ENCODE results near the gene NDUFS7.

NDUFS7 gene

GRCh38 chr19:1365319-1366269 is 18.1 kb upstream of the NDUFS7 start:
- no peaks in the 10 kb centered on the region for H3K79me2 ChIP-seq (ENCODE audit: control insufficient read depth, insufficient read depth, low read length, unreplicated experiment)
- peaks cover 20% of the 10 kb centered on the region for H3K4me1 ChIP-seq (ENCODE audit: control insufficient read depth, insufficient read depth, low read length, unreplicated experiment)
- no peak overlapping the region for H2AFZ ChIP-seq (ENCODE audit: low read length, unreplicated experiment)
- no peak overlapping the region for H3K4me3 ChIP-seq (ENCODE audit: low read depth, low read length)
- H3K27me3 ChIP-seq (ENCODE audit: insufficient read depth, low read length) = no peaks in the 10 kb centered on the region
- H3K27ac ChIP-seq (ENCODE audit: low read depth, low read length) = no peak overlapping the region
- no peaks in the 10 kb centered on the region; the same call in 1 of the 2 replicates for H3K36me3 ChIP-seq (ENCODE audit: insufficient read depth, low read length)

- Histone ChIP-seq H3K27ac (ENCODE audit: low read depth, low read length) (no peak overlapping the region), H3K27me3 (ENCODE audit: insufficient read depth, low read length) (no peaks in the 10 kb centered on the region), H3K4me1 (ENCODE audit: control insufficient read depth, insufficient read depth, low read length, unreplicated experiment) (peaks cover 13% of the 10 kb centered on the region), H3K4me3 (ENCODE audit: low read depth, low read length) (no peak overlapping the region), H3K36me3 (ENCODE audit: insufficient read depth, low read length) (no peaks in the 10 kb centered on the region; the same call in 1 of the 2 replicates), H2AFZ (ENCODE audit: low read length, unreplicated experiment) (no peak overlapping the region), H3K79me2 (ENCODE audit: control insufficient read depth, insufficient read depth, low read length, unreplicated experiment) (no peaks in the 10 kb centered on the region)
These were observed 17.4 kb upstream of the NDUFS7 start for GRCh38 chr19:1366296-1366695.

DNA sequence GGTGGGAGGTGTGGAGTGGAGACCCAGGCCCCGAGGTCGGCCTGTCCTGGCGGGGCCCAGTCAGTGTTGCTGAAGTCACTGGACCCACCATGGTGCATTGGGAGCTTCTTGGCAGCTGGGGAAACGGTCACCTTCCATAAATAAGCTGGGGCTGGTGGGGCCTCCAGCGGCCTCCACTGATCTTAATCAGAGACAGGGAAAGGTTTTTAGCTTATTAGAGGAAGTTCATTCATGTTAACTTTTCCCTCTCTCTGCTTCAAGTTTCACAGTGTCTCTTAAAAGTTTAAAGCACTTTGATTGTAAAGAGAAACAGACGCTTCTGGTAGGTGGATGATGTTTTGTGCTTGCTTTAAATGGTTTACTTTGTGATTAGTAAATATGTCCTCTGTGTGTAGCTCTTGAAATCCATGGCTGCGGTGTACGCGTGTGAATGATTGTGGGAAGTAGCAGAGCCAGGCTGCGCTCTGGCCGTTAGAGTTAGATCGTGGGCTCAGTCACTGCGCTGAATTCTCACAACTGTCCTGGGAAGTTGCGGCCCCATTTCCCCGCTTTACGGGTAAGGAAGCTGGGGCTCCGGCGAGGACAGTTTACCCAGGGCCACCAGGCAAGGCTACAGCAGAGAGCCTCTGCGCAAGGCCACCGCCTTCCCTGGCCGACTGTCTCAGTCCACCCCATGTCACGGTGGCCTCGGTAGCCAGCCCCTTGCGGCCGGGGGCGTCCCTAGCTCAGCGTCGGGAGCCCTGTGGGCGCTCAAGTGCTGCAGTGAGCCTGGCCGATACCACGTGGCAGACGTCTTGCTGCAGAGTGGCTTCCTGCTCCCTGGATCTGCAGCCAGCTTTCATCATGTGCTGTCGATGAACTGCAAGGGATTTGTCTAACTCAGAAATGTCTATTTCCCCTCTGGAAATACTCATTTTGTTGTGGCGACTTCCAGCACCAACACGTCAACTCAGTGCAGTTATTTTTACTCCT is 16.5 kb upstream of the NDUFS7 start:
- Histone ChIP-seq H3K27ac (ENCODE audit: low read depth, low read length) (no peak overlapping the region), H3K79me2 (ENCODE audit: control insufficient read depth, insufficient read depth, low read length, unreplicated experiment) (no peaks in the 10 kb centered on the region), H2AFZ (ENCODE audit: low read length, unreplicated experiment) (no peak overlapping the region), H3K36me3 (ENCODE audit: insufficient read depth, low read length) (no peaks in the 10 kb centered on the region; the same call in 1 of the 2 replicates), H3K4me1 (ENCODE audit: control insufficient read depth, insufficient read depth, low read length, unreplicated experiment) (peaks cover 4% of the 10 kb centered on the region), H3K4me3 (ENCODE audit: low read depth, low read length) (no peak overlapping the region), H3K27me3 (ENCODE audit: insufficient read depth, low read length) (no peaks in the 10 kb centered on the region)

- Histone ChIP-seq H3K27me3 (ENCODE audit: insufficient read depth, low read length) (no peaks in the 10 kb centered on the region), H3K27ac (ENCODE audit: low read depth, low read length) (no peak overlapping the region), H3K36me3 (ENCODE audit: insufficient read depth, low read length) (no peaks in the 10 kb centered on the region), H3K4me1 (ENCODE audit: control insufficient read depth, insufficient read depth, low read length, unreplicated experiment) (no peaks in the 10 kb centered on the region), H3K79me2 (ENCODE audit: control insufficient read depth, insufficient read depth, low read length, unreplicated experiment) (no peaks in the 10 kb centered on the region), H2AFZ (ENCODE audit: low read length, unreplicated experiment) (no peak overlapping the region), H3K4me3 (ENCODE audit: low read depth, low read length) (no peak overlapping the region)
These were observed 14.4 kb upstream of the NDUFS7 start for GRCh38 chr19:1369214-1369805.

GRCh38 chr19:1370579-1371361 is 12.9 kb upstream of the NDUFS7 start:
- Histone ChIP-seq H3K27ac (ENCODE audit: low read depth, low read length) (no peak overlapping the region), H3K4me1 (ENCODE audit: control insufficient read depth, insufficient read depth, low read length, unreplicated experiment) (no peaks in the 10 kb centered on the region), H2AFZ (ENCODE audit: low read length, unreplicated experiment) (no peak overlapping the region), H3K79me2 (ENCODE audit: control insufficient read depth, insufficient read depth, low read length, unreplicated experiment) (no peaks in the 10 kb centered on the region), H3K36me3 (ENCODE audit: insufficient read depth, low read length) (no peaks in the 10 kb centered on the region), H3K4me3 (ENCODE audit: low read depth, low read length) (no peak overlapping the region), H3K27me3 (ENCODE audit: insufficient read depth, low read length) (no peaks in the 10 kb centered on the region)

GRCh38 chr19:1373042-1373533 is 10.6 kb upstream of the NDUFS7 start:
- no peaks in the 10 kb centered on the region for H3K36me3 ChIP-seq (ENCODE audit: insufficient read depth, low read length)
- H3K4me3 ChIP-seq (ENCODE audit: low read depth, low read length) = no peak overlapping the region
- no peak overlapping the region for H2AFZ ChIP-seq (ENCODE audit: low read length, unreplicated experiment)
- no peaks in the 10 kb centered on the region for H3K79me2 ChIP-seq (ENCODE audit: control insufficient read depth, insufficient read depth, low read length, unreplicated experiment)
- H3K27me3 ChIP-seq (ENCODE audit: insufficient read depth, low read length) = no peaks in the 10 kb centered on the region
- H3K4me1 ChIP-seq (ENCODE audit: control insufficient read depth, insufficient read depth, low read length, unreplicated experiment) = no peaks in the 10 kb centered on the region
- H3K27ac ChIP-seq (ENCODE audit: low read depth, low read length) = no peak overlapping the region

- Histone ChIP-seq H3K27ac (ENCODE audit: low read depth, low read length) (no peak overlapping the region), H3K4me3 (ENCODE audit: low read depth, low read length) (no peak overlapping the region), H3K79me2 (ENCODE audit: control insufficient read depth, insufficient read depth, low read length, unreplicated experiment) (no peaks in the 10 kb centered on the region), H3K27me3 (ENCODE audit: insufficient read depth, low read length) (no peaks in the 10 kb centered on the region), H3K4me1 (ENCODE audit: control insufficient read depth, insufficient read depth, low read length, unreplicated experiment) (no peaks in the 10 kb centered on the region), H2AFZ (ENCODE audit: low read length, unreplicated experiment) (no peak overlapping the region), H3K36me3 (ENCODE audit: insufficient read depth, low read length) (no peaks in the 10 kb centered on the region)
These were observed 10.0 kb upstream of the NDUFS7 start for GRCh38 chr19:1373534-1374249.

GRCh38 chr19:1374250-1374577 is 9.5 kb upstream of the NDUFS7 start:
- Histone ChIP-seq H3K4me3 (ENCODE audit: low read depth, low read length) (no peak overlapping the region), H3K27me3 (ENCODE audit: insufficient read depth, low read length) (no peaks in the 10 kb centered on the region), H3K4me1 (ENCODE audit: control insufficient read depth, insufficient read depth, low read length, unreplicated experiment) (no peaks in the 10 kb centered on the region), H3K36me3 (ENCODE audit: insufficient read depth, low read length) (no peaks in the 10 kb centered on the region), H3K79me2 (ENCODE audit: control insufficient read depth, insufficient read depth, low read length, unreplicated experiment) (no peaks in the 10 kb centered on the region), H3K27ac (ENCODE audit: low read depth, low read length) (no peak overlapping the region), H2AFZ (ENCODE audit: low read length, unreplicated experiment) (no peak overlapping the region)

DNA sequence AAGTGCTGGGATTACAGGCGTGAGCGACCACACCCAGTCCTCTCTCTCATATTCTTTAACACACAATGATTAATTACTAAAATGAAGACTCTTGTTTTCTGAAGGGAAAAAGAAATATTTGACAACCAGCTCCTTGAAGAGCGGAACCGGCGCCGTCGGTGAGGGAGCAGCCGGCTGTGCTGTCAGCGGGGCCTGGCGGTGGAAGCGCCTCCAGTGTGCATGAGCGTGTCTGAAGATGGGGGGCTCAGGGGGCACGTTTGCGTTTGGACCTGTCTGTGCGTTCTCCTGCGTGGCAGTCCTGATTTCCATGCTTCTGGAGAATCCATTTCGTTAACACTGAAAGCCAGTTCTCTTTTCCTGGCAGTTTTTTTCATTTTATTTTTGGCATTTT is 7.3 kb upstream of the NDUFS7 start:
- Histone ChIP-seq H3K79me2 (ENCODE audit: control insufficient read depth, insufficient read depth, low read length, unreplicated experiment) (no peaks in the 10 kb centered on the region), H3K27ac (ENCODE audit: low read depth, low read length) (no peak overlapping the region), H3K36me3 (ENCODE audit: insufficient read depth, low read length) (no peaks in the 10 kb centered on the region), H3K27me3 (ENCODE audit: insufficient read depth, low read length) (no peaks in the 10 kb centered on the region), H3K4me1 (ENCODE audit: control insufficient read depth, insufficient read depth, low read length, unreplicated experiment) (no peaks in the 10 kb centered on the region), H2AFZ (ENCODE audit: low read length, unreplicated experiment) (no peak overlapping the region), H3K4me3 (ENCODE audit: low read depth, low read length) (no peak overlapping the region)

All from ACC112 (cell line).